NCI-H1930 (cell line): Measurements from ENCODE around the gene CHRND.

ENCODE experiments used
- DNase-seq, 2 experiments: peaks; one replicate each; lab custom pipeline; 2025; lab: John Stamatoyannopoulos, UW

Gene CHRND

DNA sequence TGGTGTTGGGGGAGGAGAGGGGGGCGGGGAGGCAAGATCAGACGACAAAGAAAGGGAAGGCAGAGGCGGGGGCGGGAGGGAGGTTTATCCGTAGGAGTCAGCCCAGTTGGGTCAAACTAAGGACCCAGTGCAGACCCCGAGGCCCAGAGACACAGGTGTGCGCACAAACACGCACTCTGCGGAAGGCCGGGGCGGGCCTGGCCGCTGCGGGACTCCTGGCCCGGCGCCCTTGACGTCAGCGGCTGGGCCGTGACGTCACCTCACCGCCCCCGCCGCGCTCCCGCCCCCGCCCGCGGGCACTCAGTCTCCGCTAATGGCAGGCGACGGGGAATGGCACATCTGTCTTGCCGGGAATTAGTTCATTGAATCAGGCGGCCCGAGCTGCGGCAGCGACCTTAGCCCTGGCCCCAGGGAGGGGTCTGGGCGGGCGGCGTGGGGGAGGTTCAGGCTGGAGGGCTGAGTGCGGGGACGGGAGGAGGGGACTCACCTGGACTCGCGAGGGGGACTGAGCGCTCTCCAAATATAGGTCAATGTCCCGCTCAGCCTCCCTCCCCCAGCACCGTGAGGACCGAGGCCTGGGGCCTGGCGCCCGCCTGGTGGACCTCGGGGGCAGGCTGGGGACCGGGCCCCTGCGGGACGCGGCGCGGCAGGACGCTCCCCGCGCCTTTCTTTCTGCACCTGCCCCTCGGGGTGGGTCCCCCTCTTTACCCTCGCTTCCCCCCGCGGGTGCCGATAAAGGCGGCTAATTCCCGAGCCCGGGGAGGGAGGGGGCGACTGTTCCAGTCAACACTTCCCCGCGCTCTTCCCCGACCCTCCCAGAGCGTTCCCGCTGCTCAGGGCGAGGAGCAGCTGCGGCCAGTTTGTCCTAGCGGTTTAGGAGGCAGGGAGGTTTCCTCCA lies 22.8 kb upstream of the CHRND start:
- peak in 1 of 2 experiments; percentile 54 for DNase-seq

DNA sequence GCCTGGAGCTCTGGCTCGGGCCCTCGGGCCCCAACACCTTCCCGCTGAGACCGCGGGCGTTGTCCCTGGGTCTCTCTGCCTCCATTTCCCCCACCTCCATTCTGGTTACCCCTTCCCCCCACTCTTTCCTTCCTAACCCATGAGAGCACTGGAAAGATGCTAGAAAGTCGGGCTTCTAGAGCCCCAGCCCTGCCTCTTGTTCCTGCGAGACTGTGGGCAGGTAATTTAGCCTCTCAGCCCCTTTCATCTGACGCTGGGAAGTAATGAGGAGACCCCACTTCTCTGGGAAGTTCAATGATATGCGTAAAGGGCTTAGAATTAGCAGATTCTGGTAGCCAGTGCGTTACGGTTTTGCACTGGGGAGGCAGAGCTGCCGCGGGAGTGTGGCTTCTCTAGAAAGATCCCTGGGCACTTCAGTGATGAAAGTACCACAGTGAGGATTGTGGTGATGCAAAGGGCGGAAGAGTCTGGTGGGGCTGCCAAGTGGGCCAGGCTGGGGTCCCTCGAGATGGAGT lies 22.1 kb upstream of the CHRND start:
- no peak for DNase-seq

DNA sequence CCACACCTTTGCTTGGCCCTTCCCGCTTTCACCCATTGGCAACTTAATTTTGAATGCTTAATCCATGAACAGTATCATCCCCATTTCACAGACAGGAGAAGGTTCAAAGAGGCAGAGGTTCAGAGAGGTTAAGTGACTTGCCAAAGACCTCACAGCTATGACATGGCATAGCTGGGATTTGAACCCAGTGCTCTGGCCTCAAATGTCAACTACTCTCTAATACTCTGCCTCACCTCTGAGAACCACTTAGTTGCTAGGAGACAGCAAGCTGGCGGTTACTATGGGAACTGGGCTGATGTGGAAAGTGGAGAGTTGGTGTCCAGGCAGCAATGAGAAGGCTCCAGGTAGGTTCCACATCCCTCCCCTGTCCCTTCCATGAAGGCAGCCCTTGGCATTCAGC lies 21.5 kb upstream of the CHRND start:
- DNase-seq, result no peak

DNA sequence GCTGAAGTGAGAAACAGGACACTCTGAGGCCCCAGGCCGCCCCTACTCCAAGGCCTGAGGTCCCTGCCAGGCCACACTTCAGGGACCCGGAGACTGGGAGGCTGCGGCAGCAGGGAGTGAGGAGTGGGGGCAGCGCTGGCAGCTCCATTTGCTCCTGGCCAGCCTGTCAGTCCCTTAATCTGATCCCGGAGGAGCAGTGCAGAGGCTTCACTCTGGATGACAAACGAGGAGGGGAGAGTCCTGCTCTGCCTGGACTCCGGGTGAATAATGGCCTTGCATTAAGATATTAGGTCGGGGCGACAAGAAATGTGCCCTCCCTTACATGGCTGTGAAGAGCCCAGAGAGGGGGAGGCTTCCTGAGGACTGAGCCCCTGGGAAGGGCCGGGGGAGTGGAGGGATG lies 20.1 kb upstream of the CHRND start:
- DNase-seq, result no peak

DNA sequence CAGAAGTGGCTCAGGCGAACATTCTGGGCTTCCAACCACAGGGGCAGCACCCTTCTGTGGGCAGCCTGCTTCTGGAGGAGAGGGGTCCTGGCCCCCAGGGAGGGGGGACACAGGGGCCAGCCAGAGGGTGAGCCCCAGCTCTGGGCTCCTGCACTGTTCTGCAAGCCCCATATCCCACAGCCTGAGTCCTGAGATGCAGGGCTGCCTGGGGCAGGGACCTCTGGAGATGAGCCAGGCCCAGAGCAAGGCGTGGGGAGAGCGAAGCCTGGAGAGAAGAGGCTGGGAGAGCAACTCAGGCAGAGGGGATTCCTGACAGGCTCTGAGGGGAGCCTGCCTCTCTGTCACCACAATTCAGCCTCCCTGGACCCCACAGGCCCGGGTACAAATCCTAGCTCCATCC lies 19.3 kb upstream of the CHRND start:
- DNase-seq, result no peak

DNA sequence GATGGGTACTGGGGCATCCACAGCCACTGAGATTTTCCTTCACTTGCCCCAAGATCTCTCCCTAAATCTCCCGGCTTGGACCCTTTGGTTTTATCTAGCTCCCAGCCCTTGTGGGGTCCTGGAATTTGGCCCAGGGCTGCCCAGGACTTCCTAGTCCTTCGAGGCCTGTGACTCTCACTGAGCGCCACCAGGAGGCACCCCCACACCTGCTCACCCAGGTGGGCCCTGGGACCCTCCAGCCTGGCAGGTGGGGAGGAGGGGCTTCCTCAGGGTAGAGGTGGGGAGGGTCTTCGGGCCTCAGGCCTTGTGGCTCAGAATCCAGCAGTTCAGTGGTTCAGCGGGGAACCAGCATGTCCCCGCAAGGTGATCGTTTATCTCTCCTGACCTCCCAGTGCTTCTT lies 17.7 kb upstream of the CHRND start:
- no peak for DNase-seq

DNA sequence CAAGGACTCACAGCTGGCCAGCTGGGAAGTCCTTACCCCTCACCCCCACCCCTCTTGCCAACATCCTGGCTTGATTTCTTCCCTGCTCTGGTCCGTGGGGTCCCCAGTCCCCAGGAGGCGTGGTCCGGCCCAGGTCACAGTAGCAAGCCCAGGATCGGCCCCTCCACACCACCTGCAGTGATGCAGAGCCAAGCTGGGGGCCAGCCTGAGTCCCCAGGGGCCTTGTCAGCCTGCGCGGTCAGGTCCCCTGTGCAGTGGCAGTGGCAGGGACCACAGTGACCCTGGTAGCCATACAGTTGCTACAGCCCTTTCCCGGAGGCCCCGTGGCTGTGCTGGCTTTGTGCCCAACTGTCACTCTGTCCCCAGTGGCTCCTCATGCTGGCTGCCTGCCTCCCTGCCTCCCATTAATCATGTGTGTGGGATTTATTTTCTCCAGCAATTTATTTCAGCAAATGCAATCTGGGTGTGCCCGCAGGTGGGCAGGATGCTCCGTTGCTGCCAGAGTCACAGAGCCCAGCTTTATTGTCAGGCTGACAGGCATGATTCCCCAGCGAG lies 14.5 kb upstream of the CHRND start:
- DNase-seq, result no peak

DNA sequence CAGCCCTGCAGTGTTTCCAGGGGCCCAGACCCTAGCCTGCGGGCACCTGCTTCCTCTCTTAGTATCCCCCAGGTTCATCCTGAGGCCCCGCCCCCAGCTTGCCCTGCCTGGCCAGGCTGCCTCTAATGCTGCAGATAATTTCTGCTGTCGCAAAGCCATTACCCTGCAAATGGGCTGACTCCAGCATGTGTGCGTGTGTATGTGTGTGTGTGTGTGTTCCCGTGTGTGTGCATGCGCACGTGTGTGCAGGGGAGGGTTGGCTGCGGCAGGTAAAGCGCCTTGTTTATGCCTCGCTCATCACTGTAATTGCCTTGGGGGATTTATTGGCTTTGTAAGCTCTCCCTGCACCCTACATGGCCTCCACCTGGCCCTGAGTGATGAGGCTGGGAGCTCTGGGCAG lies 13.4 kb upstream of the CHRND start:
- DNase-seq, result no peak

DNA sequence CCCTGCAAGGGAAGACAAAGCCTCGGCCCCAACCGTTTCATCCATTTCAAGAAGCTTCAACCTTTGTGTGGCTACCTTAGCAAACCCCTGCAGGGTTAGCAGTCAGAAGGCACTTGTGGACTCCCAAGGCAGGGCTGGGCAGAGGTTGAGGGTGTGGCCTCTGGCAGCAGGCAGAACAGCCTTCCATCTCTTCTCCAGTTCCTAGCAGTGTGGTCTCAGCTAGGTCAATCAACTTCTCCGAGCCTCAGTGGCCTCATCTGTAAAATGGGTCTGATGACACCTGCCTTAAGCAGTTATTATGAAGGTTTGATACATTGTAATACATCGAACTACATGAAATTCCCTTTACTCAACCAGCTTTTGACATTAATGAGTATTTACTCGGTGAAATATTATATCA lies 12.6 kb upstream of the CHRND start:
- no peak for DNase-seq

DNA sequence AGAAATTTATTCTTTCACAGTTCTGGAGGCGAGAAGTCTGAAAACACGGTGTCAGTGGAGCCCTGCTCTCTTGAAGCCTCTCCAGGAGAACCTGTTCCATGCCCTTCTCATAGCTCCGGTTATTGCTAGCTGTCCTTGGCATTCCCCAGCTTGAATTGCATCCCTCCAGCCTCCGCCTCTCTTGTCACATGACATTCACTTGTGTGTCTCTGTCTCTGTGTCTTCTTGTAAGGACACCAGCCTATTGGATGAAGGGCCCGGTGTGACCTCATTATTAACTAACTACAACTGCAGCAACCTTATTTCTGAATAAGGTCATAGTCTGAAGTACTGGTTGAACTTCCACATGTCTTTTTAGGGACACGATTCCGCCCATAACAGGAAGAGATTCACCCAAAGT lies 10.3 kb upstream of the CHRND start:
- DNase-seq, result no peak

DNA sequence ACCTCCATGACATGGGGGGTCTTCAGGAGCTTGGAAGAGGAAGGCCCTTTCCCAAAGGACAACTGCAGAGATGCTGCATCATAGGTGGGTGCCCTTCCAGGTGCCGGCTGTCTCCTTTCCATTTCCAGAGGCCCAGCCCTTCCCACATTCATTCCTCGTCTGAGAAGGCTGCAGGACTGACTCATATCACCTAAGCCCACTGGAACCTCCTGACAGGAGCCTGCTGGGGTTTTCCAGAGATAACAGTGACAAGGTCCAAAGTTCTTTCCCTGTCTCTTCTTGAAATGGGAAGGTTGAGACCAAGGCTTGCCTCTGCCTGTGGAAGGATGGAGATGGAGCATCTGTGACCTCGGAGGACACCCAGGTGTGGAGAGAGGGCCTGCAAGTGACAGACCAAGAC lies 9.4 kb upstream of the CHRND start:
- no peak for DNase-seq

DNA sequence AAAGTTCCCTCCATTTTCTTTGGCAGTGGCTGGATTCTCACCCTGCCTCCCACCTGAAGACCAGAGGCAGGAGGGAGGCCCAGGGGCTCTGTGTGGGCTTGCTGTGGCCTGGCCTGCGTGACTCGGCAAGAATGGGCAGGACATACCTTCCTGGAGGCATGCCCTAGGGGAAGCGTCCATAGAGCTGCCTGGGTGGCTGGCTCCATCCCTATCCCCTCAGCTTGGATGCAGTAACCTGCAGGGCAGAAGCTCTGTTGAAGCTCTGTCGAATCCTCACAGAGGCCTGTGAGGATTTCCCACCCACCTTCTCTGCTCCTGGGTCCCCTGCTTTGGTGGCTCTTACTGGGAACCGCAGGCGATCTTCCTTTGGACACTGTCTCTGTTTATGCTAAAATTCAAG lies 7.1 kb upstream of the CHRND start:
- DNase-seq, result no peak

DNA sequence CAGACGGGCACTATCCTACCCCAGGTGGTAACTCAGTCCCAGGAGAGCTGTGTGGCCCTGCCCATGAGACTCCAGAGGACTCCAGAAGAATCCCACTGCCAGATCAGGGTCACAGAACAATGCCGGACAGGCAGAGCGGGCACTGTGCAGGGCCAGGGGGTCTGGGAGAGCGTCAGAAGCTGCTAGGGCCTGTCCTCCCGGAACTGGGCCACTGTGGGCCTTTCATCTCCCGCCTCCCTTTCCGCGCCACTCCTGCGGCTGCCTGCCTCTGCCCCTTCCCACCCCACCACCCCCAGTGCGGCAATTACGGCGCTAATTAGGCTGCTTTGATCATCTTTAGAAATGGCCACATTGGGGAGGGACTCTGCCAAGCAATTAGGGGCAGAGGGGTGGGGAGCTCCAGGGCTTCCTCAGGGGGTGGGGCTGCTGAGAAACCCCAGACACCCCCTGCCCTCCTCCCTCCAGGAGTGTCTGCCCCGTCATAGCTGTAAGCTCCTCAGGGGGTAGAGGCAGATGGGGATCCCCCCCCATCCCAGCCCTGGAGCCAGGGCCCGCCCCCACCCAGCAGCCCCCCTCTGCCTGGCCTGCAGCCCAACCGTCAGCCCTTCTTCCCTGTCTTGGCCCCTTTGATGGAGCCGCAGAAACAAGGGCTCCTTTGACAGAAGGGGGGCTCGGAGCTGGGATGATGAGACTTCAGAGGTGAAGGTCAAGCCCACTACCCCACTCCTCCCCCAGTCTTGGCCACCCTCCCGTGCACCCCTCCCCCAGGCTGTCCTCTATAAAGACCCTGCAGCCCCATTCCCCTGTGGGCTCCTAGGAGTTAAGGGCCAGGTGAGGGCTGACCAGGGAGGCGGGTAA lies 6.2 kb upstream of the CHRND start, which contains the start of gene PRSS56:
Gene PRSS56, plus strand, starts transcription at position 808 of the 858 bp plus-strand sequence. CDS start 211 bp downstream, outside the sequence.
- no peak for DNase-seq

DNA sequence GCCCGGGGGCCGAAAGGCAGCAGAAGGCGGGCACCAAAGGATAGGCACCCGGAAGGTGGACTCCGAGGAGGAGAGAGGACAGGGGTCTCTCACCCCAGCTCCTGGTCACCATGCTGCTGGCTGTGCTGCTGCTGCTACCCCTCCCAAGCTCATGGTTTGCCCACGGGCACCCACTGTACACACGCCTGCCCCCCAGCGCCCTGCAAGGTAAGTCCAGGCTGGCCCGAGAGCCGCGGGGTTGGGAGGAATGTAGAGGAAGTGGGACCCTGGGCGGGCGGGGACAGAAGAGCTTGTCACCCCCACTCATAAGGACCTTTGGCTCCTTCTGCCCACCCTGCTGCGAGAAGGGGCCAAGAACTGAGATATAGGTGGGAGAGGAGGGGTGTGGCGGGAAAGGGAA lies 5.5 kb upstream of the CHRND start:
- DNase-seq, result no peak

DNA sequence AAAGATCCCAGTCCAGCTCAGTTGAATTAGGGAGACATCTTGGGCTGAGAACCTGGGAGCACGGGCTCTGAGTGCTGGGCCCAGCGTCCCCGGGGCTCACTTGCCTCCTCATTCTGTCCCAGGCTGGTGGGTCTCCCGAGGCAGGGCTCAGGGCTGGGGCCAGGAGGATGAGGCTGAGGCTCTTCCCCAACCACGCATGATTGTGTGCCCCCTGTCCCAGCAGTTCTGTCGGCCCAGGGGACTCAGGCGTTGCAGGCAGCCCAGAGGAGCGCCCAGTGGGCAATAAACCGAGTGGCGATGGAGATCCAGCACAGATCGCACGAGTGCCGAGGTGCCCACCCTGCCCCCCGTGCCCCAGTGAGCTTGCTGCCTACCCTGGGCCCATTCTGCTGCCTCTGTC lies 4.9 kb upstream of the CHRND start:
- no peak for DNase-seq

DNA sequence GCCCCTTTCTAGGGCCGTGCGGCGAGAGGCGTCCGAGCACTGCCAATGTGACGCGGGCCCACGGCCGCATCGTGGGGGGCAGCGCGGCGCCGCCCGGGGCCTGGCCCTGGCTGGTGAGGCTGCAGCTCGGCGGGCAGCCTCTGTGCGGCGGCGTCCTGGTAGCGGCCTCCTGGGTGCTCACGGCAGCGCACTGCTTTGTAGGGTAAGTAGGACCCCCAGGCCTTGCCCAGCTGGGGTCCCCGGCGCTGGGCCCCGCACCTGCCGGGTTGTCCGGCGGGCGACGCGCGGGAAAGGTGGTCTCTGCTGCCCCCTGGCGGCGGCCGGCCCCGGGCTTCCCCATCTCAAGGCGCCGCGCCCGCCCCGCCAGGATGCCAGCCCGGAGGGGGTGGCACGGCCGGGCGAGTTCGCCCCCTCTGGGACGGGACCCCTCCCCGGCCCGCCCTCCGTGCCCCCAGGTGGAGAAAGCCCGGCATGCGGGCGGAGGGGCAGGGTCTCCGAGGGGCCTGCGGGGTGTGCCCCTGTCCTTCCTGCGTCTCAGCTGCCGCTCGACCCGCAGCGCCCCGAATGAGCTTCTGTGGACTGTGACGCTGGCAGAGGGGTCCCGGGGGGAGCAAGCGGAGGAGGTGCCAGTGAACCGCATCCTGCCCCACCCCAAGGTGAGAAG lies 3.9 kb upstream of the CHRND start:
- DNase-seq, result peak in 1 of 2 experiments; percentile 33

DNA sequence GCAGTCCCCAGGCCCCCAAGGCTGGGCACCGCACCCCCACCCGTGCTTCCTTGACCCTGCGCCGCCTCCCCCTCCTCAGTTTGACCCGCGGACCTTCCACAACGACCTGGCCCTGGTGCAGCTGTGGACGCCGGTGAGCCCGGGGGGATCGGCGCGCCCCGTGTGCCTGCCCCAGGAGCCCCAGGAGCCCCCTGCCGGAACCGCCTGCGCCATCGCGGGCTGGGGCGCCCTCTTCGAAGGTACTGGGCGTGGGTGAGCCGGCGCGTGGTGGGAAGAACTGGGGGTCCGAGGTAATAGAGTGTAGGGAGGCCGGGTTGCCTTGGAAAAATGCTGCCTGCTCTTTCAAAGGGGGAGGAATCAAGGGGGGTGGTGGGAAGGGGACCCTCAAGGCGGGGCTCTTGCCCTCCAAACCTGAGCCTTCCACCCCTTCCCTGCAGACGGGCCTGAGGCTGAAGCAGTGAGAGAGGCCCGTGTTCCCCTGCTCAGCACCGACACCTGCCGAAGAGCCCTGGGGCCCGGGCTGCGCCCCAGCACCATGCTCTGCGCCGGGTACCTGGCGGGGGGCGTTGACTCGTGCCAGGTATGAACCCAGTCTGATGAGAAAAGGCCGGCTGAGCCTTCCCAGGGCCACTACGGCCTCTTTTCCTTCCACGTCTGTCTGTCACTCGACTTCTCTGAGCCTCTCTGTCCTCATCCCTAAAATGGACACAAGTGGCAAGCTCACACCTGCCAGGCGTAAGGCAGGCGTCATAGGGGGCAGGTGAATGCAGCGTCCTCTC lies 3.1 kb upstream of the CHRND start:
- no peak for DNase-seq

DNA sequence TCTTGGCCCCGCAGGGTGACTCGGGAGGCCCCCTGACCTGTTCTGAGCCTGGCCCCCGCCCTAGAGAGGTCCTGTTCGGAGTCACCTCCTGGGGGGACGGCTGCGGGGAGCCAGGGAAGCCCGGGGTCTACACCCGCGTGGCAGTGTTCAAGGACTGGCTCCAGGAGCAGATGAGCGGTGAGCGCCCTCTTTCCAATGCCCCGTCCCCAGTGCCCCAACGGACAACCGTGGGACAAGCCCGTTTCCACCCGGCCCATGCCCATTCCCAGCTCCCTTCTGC lies 2.6 kb upstream of the CHRND start:
- no peak for DNase-seq

DNA sequence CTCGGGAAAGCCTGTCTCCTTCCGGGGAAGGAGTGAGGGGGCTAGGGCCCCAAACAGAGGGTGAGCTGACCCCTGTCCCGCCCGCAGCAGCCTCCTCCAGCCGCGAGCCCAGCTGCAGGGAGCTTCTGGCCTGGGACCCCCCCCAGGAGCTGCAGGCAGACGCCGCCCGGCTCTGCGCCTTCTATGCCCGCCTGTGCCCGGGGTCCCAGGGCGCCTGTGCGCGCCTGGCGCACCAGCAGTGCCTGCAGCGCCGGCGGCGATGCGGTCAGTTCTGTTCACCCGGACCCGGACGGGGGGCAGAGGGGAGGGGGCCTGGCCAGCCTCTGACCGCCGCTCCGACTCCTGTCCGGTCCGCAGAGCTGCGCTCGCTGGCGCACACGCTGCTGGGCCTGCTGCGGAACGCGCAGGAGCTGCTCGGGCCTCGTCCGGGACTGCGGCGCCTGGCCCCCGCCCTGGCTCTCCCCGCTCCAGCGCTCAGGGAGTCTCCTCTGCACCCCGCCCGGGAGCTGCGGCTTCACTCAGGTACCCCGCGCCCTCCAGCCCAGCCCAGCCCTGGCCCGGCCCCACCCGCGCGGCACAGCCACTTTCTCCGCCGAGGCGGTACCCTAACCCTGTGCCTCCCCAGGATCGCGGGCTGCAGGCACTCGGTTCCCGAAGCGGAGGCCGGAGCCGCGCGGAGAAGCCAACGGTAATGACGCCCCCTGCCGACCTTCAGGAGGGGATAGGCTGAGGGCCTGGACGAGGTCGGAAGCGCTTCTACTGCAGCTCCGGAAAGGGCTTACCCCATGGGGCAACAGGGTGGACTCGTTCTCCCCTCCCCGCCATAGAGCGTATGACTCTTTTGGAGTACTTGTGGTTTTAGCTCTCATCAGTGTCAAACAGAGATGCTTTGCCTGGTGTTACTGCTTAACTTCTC lies 2.0 kb upstream of the CHRND start:
- DNase-seq, result peak; percentile 55 to 68

DNA sequence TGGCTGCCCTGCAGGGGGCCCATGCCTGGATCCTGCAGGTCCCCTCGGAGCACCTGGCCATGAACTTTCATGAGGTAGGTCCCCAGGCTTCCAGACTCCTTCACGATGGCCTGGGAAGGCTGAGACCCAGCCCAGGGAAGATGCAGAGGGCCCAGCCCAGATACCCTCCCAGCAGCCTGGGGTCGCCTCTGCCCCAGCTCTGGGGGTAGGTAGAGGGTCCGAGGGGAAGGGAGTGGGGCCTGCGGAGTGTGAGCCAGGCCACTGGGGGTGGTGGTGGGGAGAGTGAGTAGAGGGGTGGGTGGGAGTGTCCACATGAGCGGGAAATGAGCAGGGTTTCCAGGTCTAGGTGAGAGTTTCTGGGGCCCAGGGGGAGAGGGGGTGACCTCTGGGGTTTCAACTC lies 1.2 kb upstream of the CHRND start:
- no peak for DNase-seq
